ENCODE measurements around the gene HYAL3.
A peak's percentile ranks its signal among the peaks of the same experiment; 100 is the strongest.
"Not testable (repeated sequence)": the region's sequence is repeated elsewhere in the genome, so short reads cannot be mapped to it uniquely, and the experiment has no call there.

HYAL3 gene

DNA sequence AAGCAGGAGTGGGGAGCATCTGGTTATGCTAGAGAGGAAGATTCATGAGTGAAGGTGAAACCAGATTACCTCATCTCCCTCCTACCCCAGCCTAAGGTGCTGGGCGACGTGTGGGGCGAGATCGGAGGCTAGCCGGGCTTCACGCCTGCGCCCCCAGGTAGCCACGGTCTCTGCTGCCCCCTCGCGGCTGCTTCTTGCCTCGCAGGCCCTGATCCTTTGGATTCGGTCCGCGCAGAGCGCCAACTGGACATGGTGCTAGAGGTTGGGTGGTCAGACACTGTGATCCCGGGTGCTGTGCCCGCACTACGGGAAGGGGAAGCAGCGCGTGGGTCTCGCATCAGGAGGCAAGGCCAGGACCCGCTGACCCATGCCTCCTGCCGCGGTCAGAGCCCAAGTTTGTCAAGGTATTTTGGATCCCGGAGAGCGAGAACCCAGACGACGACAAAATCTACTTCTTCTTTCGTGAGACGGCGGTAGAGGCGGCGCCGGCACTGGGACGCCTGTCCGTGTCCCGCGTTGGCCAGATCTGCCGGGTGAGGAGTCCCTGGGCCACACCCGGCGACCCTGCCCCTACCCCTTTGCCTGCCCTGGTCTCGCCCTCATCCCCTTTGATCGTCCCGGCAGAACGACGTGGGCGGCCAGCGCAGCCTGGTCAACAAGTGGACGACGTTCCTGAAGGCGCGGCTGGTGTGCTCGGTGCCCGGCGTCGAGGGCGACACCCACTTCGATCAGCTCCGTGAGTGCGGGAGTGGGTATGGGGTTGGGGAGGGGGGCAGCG, 26.1 kb downstream of the HYAL3 start:
- DNase-seq = peak in 53 of 56 donors; percentile 34 to 91 (median 77)

DNA sequence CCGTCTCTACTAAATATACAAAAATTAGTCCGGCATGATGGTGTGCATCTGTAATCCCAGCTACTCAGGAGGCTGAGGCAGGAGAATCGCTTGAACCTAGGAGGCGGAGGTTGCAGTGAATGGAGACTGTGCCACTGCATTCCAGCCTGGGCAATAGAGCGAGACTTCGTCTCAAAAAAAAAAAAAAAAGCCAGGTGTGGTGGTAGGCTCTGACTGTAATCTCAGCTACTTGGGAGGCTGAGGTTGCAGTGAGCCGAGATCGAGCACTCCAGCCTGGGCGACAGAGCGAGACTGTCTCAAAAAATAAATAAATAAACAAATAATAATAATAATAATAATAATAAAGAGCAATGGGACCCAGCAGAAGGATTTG, 26.7 kb downstream of the HYAL3 start:
- DNase-seq = not testable (repeated sequence)

DNA sequence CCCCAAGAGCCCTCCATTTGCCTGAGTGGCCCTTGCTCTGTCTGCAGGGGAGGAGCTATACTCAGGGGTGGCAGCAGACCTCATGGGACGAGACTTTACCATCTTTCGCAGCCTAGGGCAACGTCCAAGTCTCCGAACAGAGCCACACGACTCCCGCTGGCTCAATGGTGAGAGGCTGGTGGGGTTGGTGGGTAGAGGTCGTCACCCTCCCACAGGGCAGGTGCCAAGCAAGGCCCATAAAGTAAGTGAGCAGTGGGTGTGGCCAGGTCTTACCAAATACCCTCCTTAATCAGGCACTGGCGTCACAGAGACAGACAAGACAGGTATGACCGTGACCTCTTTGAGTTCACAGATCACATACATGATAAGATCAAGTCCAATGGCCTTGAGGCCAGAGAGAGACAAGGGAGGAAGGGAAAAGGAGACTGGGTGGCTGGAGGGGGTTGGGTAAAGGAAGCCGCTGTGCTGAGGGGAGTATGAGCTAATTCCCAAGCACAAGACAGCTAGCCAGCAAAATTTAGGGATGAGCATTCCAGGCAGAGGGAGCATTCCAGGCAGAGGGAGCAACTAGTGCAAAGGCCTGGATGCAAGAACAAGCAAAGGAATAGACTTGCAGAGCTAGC, 27.8 kb downstream of the HYAL3 start:
- DNase-seq = no peak

DNA sequence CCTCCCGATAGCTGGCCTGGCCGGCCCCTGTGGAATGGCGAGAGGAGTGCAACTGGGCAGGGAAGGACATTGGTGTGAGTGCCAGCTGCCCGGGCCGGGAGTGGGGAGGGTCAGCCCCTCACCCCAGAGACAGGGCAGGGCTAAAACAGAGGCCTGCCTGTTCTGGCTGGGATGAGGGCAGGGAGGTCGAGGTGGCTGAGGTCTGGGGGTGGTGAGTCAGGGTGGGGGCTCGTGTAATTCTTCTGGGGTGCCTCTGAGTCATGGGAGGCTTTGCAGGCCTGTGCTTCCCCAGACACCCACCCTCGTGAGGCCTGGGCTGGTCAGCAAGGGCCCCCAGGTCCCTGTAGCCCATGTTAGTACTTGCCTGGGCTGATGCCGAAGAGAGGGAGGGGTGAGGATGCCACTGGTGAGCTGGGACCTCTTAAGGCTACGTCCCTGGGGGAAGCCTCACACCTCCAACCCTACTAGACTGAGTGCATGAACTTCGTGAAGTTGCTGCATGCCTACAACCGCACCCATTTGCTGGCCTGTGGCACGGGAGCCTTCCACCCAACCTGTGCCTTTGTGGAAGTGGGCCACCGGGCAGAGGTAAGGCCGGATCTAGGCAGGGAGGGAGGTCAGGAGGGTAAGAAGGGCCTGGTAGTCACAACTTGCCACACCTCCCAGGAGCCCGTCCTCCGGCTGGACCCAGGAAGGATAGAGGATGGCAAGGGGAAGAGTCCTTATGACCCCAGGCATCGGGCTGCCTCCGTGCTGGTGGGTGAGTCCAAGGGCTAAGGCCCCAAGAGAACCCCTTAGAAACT, 28.6 kb downstream of the HYAL3 start:
- peak in 13 of 56 donors; percentile 11 to 49 (median 30) for DNase-seq

DNA sequence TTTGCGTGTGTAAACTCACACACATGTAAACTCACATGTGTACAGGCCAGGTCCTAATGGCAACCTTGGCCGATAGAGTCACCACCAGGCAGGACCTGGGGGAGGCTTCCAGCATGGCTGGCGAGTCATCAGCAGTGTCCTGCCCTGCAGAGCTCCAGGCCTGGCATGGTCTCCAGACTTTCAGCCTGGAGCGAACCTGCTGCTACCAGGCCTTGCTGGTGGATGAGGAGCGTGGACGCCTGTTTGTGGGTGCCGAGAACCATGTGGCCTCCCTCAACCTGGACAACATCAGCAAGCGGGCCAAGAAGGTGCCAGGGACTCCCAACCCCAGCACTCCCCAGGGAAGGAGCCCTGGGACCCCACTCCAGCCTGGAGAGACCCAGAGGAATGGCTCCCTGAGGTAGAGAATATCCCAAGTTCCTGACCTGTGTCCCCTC, 29.2 kb downstream of the HYAL3 start:
- no peak for DNase-seq

DNA sequence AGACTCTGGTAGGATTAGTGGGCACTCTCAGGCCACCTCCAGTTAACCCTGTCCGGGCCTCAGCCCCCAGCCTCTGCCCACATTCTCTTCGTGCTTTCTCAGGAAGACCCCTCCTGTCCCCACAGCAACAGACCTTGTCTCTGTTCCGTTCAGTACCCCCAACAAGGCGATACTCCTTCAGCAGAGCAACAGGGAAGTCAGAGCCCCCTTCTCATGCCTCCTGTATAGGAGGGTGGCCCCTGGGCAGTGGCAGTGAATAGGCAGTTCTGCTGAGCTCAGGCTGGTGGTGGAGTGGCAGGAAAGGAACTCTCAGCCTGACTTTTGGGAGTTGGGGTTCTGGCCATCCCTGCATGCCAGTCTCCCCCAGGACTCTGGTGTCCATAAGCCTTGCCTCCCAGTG, 29.7 kb downstream of the HYAL3 start:
- no peak for DNase-seq

DNA sequence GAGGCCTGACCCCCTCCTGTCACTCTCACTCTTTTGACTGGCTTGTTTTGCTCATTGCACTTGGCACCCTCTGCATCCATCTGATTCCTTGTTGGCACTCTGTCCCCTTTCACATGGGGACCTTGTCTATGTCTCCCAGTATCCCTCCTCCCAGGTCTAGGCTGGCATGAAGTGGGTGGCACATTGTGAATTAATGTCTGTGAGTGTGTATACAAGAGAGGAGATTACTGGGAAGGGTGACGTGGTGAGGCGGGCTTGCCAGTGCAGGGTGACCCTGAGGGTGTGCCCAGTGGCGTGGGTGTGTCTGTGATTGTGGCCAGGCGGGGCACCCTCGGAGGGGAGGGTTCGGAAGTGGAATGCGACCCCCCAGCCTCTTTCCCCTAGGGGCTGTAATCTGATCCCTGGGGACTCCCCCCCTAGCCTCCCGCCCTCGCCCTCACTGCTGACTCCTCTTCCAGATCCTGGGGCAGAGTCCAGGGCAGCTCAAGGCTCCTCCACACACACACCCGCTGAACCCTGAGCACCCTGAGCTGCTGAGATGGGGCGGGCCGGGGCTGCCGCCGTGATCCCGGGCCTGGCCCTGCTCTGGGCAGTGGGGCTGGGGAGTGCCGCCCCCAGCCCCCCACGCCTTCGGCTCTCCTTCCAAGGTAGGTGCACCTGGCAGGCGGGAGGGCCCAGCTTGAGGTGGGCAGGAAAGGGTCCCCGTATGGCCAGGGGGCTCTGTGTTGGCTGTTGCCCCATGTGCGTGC, 30.3 kb downstream of the HYAL3 start, which contains the start of gene SEMA3B:
Gene SEMA3B, plus strand, starts transcription at position 445 of the 749 bp plus-strand sequence. Its CDS starts 94 bp downstream, at position 539.
- DNase-seq = peak in 37 of 56 donors; percentile 16 to 74 (median 51)

DNA sequence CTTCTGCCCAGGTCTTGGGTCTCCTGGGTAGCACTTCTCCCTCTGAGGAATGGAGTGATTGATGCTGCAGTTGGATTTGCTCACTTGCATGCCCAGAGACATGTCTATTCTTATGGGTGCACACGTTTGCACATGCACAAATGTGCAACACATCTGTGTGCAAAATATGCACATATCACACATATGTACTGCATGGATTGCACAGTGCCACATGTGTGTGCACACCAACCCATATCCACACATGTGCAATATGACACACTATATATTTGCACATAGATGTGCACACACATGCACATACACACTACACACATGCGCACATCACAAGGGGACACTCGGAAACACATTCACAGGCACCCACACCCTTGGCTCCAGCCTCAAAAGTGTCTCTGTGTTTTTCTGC, 30.9 kb downstream of the HYAL3 start:
- DNase-seq = no peak

DNA sequence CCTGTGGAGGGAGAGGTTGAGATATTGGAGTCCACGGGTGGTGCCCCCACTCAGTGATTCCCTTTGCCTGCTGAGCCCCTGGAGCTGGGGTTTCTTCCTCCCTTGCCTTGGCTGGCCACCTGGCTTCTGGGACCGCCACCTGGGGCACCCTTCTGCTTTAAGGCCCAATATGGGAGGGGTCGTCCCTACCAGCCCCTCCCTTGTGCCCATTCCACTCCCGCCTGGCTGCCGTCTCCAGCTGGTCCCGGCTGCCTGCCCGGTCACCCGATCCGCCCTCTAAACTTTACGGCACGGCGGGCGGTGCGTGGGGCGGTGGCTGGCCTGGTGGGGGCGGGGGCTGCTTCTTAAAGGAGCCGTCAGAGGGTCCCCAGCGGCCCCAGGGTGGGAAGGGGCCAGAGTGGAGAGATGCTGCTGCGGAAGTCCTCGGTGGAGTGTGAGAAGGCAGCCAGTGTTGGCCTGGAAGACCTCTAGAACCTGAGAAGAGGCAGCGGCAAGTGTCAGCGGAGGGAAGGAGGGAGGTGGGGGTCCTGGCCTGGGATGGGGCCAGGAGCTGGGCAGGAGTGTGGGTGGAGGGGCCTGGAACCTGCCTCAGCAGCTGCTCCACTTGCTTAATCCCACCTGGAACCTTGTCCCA, 31.8 kb downstream of the HYAL3 start:
- DNase-seq = peak in 43 of 56 donors; percentile 21 to 82 (median 61)

DNA sequence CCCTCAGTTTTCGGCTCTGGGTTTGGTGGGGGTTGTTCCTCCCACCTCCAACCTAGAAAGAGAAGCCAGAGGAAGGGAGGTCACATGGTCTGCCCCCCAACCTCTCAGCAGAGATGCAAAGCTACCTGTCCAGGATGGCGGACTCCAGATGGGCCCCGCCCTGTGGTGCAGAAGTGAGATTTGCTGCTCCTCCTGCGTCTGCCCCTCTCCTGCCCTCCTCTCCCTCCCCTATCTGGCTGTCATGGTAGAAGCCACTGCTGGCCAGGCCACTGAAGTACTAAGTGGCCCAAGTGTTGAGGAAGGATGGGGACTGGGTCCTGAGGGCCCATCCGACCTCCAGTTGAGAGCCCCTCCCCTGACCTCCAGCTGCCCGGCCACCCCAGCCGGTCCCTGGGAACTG, 32.4 kb downstream of the HYAL3 start:
- DNase-seq = no peak

DNA sequence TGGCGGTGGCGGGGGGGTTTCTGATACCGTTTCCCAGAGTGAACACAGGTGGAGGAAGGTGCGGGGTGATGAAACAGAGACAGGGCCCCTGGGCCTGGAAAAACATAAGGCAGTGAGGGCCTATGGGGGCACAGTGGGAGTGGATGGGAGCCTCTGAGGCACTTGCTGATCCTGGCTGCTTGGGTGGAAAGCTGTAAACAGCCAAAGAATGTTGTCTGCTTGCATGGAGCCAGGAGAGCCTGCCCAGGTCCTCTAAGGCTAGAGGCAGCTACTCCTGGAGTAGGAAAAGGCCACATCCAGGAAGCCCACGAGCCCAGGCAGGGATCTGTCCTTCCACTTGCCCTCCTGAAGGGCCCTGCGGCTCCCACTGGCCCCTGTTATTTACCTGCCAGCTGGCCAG, 33.2 kb downstream of the HYAL3 start:
- DNase-seq = no peak

DNA sequence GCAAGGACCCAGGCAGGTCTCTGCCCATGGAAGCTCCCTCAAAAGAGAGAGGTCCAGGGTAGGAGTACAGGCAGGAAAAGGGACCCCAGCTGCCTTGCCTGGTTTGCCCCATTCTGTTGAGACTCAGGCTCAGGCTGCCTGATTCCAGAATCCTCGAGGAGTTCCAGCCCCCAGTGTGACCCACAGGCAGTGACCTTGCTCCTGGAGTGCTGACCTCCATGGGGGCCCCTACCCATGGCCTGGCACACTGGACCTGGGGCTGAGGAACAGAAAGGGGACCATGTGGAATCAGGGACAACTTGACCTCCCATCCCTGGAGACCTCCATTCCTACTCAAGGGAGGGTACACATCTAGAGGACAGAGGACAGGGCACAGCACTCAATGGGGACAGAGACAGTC, 33.6 kb downstream of the HYAL3 start:
- DNase-seq = no peak

DNA sequence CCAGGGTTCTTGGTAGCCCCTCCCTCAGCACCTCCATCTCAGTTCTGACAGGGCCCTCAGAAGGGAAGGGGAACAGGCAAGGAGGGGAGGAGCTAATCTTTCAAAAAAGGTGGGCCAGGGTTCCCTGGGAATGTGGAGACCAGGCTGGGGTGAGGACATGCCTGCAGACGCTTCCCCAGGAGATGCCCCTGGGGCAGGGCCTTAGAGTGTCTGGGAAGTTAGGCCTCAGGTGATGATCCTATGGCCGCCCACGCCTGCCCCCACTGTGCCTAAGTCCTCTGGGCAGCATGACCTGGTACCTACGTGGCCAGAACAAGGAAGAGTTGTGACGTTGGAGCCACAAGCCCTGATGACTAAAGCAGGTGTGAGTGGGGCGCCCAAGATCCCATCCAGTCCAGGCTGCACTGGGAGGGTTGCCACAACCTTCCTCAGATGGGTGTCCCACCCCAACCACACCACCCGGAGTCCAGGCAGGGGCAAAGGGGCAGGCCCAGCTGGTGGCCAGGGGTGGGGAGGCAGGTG, 34.2 kb downstream of the HYAL3 start:
- no peak for DNase-seq

DNA sequence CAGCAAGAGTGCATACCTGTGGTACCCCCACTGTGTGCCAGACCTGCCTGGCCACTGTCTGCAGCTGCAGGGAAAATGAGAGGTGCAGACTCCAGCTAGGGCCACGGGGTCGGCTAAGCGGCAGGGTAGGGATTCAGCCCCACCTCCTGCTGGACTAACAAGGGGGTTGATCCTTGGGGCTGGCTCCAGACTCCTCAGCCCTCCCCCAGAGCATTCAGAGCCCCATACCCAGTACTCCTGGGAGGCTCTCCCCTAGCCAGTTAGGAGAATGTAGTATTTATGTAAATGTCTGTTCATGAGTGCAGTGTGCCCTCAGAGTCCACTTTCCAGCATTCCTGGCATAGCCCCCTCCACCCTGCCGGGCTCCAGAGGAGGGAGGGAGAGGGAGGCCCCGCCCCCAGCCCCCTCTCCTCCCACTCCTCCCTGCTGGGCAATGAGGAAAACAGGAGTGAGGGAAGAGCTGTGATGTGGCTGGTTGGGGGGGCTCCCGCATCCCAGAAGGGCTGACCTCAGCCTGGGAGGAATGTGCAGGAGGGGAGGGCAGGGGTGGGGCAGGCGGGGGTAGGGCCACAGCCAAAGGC, 34.7 kb downstream of the HYAL3 start:
- peak in 50 of 56 donors; percentile 20 to 86 (median 68) for DNase-seq

DNA sequence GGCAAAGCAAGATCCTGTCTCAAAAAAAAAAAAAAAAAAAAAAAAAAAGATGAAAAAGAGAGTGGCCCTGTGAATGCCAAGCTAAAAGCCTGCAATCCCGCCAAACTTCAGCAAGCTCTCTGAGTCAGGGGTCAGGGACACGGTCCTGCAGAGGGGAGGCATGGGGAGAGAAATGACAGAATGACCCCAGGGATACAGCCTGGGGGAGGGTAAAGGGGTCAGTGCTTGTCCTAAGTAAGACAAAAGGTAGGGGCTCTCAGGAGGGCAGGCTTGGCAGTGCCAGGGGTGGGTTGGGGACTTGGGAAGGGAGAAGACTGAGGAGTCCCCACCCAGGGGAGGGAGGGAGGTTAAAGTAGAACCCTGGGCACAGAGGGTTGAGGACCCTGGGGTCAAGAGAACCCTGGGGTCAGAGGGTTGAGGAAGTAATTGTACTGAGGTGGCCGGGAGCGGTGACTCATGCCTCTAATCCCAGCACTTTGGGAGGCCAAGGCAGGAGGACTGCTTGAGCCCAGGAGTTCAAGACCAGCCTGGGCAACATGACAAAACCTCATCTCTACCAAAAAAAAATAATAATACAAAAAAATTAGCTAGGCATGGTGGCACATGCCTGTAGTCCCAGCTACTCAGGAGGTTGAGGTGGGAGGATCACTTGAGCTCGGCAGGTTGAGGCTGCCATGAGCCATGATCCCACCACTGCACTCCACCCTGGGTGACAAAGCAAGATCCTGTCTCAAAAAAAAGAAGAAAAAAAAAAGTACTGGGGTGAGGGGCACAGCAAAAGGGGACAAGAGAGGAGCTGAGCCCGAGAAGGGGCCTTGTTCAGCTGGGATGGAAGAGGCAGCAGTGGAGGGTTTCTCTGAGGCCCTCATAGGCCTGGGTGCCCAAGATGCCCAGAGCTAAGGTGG, 35.5 kb downstream of the HYAL3 start:
- no peak for DNase-seq

DNA sequence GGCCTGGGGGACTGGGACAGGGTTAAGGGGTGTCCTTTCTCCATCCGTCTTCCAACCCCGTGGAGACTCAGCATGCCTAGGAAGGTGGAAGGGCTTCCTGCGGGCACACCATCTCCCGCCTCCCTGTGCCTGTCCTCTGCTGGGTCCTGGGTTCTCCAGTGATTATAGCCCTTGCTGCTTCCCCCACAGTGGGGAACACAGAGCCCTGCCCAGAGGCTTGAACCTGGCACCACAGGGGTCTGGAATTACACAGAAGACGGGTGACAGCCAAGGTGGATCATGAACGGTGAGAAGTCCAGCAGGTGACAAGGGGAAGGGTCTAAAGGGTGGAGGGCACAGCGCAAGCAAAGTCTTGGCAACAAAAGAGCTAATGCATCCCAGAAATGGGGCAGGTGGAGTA, 36.4 kb downstream of the HYAL3 start:
- no peak for DNase-seq

DNA sequence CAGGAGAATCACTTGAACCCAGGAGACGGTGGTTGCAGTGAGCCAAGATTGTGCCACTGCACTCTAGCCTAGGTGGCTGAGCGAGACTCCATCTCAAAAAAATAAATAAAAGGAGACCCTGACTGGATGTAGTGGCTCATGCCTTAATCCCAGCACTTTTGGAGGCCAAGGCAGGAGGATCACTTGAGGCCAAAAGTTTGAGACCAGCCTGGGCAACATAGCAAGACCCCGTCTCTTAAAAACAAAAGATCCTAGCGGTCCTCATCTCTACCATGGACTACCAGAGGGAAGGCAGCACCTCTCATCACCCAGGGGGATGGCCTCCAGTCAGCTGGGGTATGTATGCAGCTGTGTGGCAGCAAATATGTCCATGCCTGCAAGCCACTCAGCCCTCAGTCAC, 37.0 kb downstream of the HYAL3 start:
- DNase-seq = not testable (repeated sequence)

DNA sequence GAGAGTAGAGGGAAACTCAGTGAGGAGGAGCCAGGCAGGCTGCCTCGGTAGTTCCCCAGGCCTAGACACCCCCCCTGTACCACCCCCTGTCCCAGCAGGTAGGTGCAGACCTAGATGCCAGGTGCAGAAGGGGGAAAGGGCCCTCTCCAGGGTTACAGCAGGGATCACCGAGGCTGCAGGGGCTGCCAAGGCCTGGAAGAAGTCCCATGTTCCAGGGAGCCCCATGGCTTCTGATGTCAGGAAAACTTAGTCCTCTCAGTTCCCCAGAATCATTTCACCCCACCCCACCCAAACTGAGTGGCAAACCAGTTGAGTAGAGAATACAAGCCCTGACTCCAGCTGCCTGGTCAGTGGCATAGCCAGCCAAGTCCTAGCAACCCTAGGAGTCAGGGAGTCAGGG, 37.7 kb downstream of the HYAL3 start:
- peak in 1 of 56 donors; percentile 16 for DNase-seq

DNA sequence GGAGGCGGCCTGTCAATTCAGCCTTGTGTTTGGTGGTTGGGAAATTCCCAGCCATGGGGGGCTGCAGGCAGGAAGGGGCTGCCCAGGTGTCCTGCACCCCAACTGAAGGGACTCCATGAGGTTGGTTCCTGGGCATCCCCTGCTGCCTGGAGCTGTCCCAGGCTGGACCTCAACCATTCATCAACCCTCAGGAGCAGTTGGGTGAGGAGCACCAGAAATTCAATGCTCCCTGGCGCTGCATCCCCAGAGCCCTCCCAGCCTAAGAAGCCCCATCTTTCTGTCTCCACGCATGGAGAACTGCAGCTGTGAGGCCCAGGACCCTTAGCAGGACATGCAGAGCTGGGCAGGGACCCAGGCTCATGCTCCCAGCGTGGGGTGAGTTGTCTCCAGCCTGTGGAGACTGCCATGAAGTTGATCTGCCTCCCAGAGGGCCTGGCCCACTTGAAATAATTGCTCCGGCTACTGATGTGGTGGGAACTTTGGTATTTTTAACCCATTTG, 38.2 kb downstream of the HYAL3 start:
- DNase-seq = peak in 7 of 56 donors; percentile 39 to 74 (median 56)

All from amygdala (tissue), 56 donors.